ENCODE results near the gene DENND4C. TPM values are rescaled to one million over a fixed set of nuclear protein-coding genes. Genes with fewer than 3 reads are reported as not detected.
"Not testable (repeated sequence)": the region's sequence is repeated elsewhere in the genome, so short reads cannot be mapped to it uniquely, and the experiment has no call there.

The DENND4C gene
- total RNA-seq, 1 donor from 2014 or later: 76.8 TPM

DNA sequence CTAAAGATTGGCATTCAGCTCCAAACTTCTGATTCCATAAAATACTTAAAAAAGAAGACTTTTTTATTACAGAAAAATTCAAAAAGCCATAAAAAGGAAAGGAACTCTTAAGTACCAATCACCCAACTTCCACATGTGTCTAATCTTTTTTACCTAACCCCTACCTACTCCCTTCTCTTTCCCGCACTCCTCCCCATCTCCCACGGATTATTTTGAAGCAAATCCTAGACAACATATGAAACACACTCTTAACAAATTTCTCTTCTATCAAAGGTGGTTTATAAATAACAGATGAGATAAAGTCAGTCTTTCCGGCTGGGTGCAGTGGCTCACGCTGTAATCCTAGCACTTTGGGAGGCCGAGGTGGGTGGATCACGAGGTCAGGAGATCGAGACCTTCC lies 5.9 kb upstream of the DENND4C start:
- DNase-seq (ENCODE audit: low read depth in 2 of 2): no peak

DNA sequence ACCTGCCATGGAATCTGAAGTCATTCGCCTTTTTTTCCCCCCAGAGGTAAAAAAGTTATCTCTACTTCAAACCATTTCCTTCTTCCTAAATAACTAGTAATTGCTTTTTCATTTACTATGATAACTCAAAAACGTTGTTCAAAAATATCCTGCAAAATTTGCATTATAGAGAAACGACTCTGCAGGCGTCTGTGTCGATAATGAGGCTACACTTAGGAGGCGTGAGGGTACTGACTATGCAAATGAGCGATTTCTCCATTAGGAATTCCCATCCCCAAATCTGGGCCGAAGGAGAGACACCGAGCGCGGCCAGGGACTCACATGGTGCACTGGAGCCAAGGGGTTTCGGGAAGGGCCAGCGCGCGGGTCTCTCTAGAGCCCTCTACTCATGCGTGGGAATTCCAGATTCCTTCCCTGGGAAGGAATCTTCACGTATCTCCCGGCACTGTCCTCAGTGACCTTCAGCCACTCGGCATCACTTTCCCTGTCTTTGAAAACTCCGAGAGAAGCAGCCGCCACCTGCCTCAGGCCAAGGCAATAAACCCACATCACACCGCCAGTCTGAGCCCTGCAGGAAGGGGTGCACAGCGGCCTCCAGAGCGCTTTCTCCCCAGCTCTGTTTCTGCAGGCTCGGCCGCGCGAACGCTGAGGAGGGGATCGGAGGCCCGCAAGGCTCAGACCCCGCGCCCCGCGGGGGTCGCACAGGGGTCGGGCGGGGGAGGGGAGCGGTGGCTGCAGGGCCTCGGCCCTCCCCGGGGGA lies 718 bp upstream of the DENND4C start:
- no peak for DNase-seq (ENCODE audit: low read depth in 2 of 2)

DNA sequence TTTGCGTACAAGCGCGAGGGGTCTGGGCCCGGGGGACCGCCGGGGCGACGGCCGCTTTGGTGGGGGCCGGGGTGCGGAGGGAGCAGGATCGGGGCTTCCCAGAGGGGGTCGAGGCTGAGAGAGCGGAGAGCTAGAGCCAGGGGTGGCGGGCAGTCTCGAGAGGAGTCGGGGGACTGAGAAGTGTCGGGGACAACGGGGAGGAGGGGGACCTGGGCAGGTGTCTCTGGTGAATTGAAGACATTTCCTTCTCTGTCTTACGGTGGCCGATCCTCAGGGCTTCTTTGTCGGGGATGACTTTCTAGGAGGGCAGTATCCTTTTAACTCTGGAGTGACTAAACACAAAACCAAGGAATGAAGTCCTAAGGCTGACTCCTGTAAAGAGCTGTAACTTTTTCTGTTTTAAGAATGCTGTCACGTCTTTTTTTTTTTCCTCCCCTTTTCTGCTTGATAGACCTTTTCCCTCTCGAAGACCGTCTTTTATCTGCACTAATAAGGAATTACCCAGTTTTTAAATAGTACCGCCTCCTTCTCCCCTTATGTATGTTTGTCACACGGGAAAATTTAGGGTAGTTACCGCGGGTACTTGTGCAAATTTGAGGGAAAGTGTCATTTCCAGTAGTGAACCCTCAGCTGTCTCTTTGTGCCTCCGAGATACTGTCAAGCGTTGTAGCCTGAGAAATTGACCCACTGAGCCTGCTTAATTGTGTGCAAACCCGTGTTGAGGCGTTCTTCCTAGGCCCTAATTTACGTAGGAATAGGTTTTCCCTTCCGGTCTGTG lies 822 bp downstream of the DENND4C start:
- DNase-seq (ENCODE audit: low read depth in 2 of 2): peak; percentile 27 to 38

DNA sequence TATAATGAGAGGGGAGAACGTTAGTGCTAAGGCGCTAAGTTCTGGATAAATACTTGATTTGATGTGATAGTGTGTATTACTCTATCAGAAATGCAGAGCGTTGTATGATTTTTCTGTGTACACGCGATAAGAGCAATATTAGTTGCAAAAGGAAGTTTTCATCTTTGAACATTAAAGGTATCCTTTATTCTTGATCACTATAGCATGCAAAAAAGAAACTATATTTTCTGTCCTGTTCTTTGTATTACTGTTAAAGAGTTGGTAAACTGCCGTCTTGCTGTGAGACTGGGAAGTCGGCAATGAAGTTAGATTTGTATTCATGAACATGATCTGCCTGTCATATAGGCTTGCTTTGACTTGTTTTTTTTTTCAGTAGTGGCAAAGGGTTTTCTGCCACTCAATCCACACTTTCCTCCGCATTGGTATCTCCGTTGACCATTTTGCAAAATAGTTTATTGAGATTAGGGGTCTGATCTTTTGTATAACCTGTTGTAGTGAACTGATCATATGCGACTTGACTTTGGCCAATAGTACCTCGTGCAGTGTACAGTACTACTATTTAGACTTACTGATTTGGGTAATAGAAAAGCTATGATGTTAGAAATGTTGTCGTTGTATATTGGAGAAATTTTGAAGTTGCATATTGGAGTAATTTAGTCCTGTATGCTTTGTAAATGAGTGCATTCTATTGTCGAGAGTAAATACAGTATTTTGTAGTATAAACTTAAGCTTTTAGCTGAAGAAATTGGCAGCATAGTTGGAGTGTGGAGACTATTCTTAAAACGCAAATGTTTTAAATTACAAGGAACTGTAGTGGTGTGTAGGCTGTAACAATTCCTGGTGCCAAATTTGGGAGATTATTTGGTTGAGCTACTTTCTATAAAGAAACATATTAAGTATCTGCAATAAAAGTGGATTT lies 1.7 kb downstream of the DENND4C start:
- peak; percentile 16 to 19 for DNase-seq (ENCODE audit: low read depth in 2 of 2)

DNA sequence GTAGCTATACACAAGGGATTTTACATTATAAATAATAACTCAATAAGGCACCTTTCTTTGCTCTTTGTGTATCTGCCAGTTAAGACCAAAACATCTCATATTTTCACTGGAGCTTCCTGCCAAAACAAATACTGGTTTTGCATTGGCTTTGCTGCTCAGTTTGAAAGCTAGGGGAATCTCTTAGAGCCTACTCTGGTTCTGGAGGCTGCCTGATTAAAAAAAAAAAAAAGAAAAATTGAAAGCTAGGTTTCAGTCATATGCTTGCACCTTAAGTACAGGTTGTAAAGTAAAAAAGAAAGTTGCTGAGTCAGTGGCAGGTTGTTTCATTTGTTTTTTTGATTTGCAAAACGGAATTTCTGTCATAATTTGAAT lies 2.3 kb downstream of the DENND4C start:
- peak; percentile 10 to 45 for DNase-seq (ENCODE audit: low read depth in 2 of 2)

DNA sequence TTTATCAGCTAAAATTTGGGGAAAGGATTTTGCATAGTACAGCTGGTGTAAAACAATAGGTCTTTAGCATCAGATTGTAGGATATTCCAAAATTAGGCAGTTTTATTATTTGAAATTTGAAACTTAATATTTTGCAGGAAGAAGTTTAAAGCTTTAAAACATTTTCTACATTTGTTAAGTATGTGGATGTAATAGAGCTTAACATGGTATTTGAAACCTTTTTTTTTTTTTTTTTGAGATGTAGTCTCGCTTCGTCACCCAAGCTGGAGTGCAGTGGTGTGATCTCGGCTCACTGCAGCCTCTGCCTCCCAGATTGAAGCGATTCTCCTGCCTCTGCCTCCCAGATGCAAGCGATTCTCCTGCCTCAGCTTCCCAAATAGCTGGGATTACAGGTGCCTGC lies 2.9 kb downstream of the DENND4C start:
- no peak for DNase-seq (ENCODE audit: low read depth in 2 of 2)

DNA sequence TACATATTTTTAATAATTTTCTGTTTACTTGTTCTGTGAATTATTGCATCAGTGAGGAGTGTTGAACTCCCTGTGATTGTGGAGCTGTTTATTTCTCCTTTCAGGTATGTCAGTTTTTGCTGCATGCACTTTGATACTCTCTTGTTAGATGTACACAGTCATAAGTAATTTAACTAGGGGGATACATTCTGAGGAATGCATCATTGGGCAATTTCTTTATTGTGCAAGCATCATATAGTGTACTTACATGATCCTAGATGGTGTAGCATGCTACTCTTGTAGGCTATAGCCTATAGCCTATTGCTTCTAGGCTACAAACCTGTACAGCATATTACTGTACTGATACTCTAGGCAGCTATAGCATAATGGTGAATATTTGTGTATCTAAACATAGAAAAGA lies 9.5 kb downstream of the DENND4C start:
- DNase-seq (ENCODE audit: low read depth in 2 of 2): no peak

DNA sequence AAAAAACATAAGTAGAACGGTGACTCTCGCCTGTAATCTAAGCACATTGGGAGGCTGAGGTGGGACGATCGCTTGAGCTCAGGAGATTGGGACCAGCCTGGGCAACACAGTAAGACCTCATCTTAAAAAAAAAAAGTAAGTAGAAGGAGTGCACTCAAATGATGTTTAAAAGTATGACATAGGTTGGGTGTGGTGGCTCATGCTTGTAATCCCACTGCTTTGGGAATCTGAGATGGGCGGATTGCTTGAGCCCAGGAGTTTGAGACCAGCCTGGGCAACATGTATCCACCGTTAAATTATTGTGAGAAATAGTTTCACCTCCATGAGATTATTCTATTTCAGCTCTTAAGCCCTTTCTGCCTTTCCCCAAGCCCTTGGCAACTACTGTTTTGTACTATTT lies 11.2 kb downstream of the DENND4C start:
- no peak for DNase-seq (ENCODE audit: low read depth in 2 of 2)

DNA sequence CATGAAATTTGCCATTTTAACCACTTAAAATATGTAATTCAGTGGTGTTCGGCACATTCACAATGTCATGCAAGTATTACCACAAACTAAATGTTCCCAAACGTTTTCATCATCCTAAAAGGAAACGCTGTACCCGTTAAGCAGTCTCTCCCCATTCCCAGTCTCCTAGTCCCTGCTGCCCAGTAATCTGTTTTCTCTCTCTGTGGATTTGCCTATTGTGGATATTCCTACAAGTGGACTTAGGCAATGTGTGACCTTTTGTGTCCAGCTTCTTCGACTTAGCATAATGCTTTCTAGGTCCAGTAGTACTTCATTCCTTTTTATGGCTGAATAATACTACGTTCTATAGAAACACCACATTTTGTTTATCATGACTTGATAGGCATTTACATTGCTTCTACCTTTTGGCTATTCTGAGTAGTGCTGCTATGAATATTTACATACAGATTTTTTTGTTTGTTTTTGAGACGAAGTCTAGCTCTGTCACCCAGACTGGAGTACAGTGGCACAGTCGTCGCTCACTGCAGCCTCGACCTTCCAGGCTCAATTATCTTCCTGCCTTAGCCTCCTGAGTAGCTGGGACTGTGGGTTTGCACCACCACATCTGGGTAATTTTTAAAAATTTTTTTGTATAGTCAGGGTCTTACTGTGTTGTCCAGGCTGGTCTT lies 13.0 kb downstream of the DENND4C start:
- no peak for DNase-seq (ENCODE audit: low read depth in 2 of 2)

DNA sequence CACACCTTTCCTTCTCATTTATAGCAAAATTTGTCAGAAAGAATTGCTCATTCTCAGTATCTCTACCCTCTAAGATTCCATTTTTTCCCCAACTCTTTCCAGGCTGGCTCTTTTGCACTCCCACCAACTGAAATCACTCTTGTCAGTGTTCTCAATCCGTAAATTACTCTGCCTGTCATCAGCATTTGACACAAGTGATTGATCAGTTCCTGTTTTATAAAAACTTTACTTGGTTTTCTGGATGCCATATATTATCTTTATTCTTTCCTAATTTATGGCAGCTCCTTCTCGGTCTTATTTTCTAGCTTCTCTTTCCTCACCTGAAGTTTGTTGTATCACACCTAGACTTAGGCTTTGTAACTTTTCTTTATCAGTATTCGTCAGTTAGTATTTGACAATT lies 16.4 kb downstream of the DENND4C start:
- DNase-seq (ENCODE audit: low read depth in 2 of 2): no peak

DNA sequence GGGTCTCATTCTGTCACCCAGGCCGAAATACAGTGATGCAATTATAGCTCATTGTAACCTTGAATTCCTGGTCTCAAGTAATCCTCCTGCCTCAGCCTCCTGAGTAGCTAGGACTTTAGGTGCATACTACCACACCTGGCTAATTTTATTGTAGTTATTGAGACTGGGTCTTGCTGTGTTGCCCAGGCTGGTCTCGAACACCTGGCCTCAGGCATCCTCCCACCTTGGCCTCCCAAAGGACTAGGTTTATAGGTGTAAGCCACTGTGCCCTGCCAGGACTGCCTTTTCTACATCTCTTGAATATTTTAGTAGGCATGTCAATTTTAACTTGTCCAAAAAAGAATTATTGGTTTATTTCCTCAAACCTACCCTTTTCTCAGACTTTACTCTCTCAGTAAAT lies 16.9 kb downstream of the DENND4C start:
- no peak for DNase-seq (ENCODE audit: low read depth in 2 of 2)

DNA sequence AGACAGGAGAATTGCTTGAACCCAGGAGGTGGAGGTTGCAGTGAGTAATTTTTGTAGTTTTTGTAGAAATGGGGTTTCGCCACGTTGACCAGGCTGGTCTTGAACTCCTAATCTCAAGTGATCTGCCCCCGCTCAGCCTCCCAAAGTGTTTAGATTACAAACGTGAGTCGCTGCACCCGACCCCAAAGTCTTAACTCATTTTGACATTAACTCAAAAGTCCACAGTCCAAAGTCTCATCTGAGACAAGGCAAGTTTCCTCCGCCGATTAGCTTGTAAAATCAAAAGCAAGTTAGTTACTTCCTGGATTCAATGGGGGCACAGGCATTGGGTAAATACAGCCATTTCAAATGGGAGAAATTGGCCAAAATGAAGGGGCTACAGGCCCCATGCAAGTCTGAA lies 19.9 kb downstream of the DENND4C start:
- DNase-seq (ENCODE audit: low read depth in 2 of 2): not testable (repeated sequence)

DNA sequence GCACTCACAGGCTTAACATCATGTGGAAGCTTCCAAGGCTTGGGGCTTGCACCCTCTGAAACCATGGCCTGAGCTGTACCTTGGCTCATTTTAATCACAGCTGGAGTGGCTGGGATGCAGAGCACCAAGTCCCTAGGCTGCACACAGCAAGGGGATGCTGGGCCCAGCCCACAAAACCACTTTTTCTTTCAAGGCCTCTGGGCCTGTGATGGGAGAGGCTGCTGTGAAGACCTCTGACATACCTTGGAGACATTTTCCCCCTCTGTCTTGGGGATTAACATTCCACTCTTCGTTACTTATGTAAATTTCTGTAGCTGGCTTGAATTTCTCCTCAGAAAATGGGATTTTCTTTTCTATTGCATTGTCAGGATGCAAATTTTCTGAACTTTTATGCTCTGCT lies 20.7 kb downstream of the DENND4C start:
- DNase-seq (ENCODE audit: low read depth in 2 of 2): not testable (repeated sequence)

DNA sequence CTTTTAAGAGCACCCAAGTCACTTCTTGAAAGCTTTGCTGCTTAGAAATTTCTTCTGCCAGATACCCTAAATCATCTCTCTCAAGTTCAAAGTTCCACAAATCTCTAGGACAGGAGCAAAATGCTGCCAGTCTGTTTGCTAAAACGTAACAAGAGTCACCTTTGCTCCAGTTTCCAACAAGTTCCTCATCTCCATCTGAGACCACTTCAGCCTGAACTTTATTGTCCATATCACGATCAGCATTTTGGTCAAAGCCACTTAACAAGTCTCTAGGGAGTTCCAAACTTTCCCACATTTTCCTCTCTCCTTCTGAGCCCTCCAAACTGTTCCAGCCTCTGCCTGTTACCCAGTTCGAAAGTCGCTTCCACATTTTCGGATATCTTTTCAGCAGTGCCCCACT lies 21.1 kb downstream of the DENND4C start:
- not testable (repeated sequence) for DNase-seq (ENCODE audit: low read depth in 2 of 2)

DNA sequence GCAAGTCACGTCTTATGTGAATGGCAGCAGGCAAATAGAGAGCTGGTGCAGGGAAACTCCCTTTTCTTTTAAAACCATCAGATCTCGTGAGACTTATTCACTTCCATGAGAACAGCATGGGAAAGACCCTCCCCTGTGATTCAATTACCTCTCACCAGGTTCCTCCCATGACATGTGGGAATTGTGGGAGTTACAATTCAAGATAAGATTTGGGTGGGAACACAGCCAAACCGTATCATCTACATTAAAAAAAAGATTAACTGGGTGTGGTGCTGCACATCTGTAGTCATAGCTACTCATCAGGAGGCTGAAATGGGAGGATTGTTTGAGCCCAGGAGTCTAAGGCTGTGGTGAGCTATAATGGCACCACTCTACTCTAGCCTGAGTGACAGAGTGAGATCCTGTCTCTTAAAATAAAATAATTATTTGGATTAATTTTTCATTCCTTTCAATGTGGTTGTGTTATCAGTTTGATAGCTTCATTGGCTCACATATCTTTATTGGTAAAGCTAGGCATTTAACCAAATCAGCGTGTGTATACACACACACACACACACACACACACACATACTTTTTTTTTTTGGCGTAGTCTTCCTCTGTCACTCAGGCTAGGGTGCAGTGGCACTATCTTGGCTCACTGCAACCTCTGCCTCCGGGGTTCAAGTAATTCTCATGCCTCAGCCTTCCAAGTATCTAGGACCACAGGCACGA lies 21.8 kb downstream of the DENND4C start:
- no peak for DNase-seq (ENCODE audit: low read depth in 2 of 2)

DNA sequence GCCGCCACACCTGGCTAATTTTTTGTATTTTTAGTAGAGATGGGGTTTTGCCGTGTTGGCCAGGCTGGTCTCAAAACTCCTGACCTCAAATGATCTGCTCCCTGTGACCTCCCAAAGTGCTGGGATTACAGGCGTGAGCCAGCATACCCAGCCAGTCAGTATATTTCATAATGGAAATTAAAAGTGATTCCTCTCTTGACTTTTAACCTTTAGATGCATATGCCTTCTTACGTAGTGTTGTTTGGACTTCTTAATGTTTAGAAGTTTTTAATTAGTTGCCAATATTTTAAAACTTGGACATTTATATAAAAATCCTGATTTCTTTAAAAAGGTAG lies 22.4 kb downstream of the DENND4C start:
- no peak for DNase-seq (ENCODE audit: low read depth in 2 of 2)

DNA sequence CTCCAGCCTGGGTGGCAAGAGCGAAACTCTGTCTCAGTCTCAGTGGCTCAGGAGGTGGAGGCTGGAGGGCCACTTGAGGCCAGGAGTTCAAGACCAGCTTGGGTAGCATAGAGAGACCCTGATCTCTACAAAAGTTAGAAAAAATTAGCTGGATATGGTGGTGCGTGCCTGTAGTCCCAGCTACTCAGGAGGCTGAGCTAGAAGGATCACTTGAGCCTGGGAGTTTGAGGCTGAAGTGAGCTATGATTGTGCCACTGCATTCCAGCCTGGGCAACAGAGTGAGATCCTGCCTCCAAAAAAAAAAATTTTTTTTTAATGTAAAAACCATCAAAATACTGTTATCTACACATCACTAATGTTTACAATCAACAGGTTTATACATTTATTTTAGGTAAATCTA lies 24.6 kb downstream of the DENND4C start:
- DNase-seq (ENCODE audit: low read depth in 2 of 2): no peak

DNA sequence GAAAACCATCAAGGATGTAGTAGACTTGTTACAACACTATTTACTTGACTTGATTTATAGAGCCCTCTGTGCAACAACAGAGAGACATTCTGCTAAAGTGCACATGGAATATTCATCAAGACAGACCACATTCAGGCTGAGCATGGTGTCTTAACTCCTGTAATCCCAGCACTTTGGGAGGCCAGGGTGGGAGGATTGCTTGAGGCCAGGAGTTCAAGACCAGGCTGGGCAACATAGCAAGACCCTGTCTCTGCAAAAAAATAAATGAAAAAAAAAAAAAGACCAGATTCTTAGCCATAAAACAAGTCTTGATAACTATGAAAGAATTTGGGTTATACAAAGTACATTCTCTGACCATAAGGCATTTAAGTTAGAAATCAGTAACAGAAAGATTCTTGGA lies 25.3 kb downstream of the DENND4C start:
- no peak for DNase-seq (ENCODE audit: low read depth in 2 of 2)

DNA sequence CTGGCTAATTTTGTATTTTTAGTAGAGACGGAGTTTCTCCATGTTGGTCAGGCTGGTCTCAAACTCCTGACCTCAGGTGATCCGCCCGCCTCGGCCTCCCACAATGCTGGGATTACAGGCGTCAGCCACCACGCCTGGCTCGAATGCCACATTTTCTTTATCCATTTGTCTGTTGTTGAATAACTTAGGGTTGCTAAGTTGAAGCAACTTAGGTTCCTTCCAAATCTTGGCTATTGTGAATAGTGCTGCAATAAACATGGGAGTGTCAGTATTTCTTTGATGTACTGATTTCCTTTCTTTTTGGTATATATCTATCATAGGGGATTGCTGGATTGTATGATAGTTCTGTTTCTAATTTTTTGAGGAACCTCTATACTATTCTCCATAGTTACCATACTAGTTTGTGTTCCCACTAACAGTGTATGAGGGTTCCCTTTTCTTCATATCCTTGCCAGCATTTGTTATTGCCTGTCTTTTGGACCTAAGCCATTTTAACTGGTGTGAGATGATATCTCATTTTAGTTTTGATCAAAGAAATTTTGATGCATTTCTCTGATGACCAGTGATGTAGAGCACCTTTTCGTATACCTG lies 29.3 kb downstream of the DENND4C start:
- DNase-seq (ENCODE audit: low read depth in 2 of 2): not testable (repeated sequence)

DNA sequence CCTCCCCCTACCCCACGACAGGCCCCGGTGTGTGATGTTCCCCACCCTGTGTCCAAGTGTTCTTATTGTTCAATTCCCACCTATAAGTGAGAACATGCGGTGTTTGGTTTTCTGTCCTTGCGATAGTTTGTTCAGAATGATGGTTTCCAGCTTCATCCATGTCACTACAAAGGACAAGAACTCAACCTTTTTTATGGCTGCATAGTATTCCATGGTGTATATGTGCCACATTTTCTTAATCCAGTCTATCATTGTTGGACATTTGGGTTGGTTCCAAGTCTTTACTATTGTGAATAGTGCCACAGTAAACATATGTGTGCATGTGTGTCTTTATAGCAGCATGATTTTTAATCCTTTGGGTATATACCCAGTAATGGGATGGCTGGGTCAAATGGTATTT lies 35.1 kb downstream of the DENND4C start:
- DNase-seq (ENCODE audit: low read depth in 2 of 2): not testable (repeated sequence)

All from lung microvascular endothelial cell (primary cell).